ENCODE measurements around the gene DKC1. TPM values are rescaled to one million over a fixed set of nuclear protein-coding genes. Genes with fewer than 3 reads are reported as not detected.
"Not testable (repeated sequence)": the region's sequence is repeated elsewhere in the genome, so short reads cannot be mapped to it uniquely, and the experiment has no call there.

The DKC1 gene
- total RNA-seq, 1 experiment from 2014 or later, result 158 TPM

DNA sequence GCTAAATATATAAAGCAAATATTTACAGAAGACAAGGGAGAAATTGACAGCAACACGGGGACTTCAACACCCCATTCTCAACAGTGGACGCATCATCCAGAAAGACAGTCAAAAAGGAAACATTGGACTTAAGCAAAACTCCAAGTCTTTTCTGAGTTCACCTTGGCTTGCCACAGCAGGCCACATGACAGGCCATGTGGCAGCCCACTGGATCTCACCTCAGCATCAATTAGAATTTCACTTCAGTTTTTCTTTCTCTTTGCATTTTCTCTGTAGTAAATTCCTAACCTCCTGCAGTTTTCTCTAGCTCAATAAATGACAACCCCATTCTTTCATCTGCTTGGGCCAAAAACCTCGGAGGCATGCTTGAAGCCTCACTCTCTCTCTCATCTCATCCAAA, 59.4 kb downstream of the DKC1 start:
- POLR2A ChIA-PET (ENCODE audit: low non-redundant PET), result no interaction called here
- no peak for DNase-seq (ENCODE audit: low spot score)
- no peak overlapping the region for H3K27ac ChIP-seq (ENCODE audit: low read depth, low read length, poor library complexity, severe bottlenecking)
- no peaks in the 10 kb centered on the region for H3K36me3 ChIP-seq (ENCODE audit: insufficient read depth, low read length, poor library complexity, severe bottlenecking)
- CTCF ChIA-PET, result no interaction called here
- no peaks in the 10 kb centered on the region for H3K9me3 ChIP-seq (ENCODE audit: low read depth, low read length, poor library complexity, severe bottlenecking)
- H3K4me1 ChIP-seq (ENCODE audit: insufficient read depth, low read length, poor library complexity, severe bottlenecking), result no peaks in the 10 kb centered on the region
- no peaks in the 10 kb centered on the region for H3K27me3 ChIP-seq (replicated peaks; ENCODE audit: insufficient read depth, low read depth, low read length, poor library complexity)
- no peak overlapping the region for H3K4me3 ChIP-seq (ENCODE audit: low read depth, low read length, poor library complexity, severe bottlenecking)
- TF ChIP-seq EZH2 (IDR thresholded peaks at IDR 0.05; ENCODE audit: borderline replicate concordance, low read depth, low read length, poor library complexity, severe bottlenecking), result no peak
- TF ChIP-seq, protein P1, sequence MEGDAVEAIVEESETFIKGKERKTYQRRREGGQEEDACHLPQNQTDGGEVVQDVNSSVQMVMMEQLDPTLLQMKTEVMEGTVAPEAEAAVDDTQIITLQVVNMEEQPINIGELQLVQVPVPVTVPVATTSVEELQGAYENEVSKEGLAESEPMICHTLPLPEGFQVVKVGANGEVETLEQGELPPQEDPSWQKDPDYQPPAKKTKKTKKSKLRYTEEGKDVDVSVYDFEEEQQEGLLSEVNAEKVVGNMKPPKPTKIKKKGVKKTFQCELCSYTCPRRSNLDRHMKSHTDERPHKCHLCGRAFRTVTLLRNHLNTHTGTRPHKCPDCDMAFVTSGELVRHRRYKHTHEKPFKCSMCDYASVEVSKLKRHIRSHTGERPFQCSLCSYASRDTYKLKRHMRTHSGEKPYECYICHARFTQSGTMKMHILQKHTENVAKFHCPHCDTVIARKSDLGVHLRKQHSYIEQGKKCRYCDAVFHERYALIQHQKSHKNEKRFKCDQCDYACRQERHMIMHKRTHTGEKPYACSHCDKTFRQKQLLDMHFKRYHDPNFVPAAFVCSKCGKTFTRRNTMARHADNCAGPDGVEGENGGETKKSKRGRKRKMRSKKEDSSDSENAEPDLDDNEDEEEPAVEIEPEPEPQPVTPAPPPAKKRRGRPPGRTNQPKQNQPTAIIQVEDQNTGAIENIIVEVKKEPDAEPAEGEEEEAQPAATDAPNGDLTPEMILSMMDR (conservative IDR thresholded peaks at IDR 0.05; ENCODE audit: low read depth, low read length), result no peak
- no TSS peak for BruUV-seq (replicated peaks)
- intact Hi-C loops (cut with micrococcal nuclease; ENCODE audit: unreplicated experiment), result no loop called here

- ChIA-PET CTCF (no interaction called here), POLR2A (ENCODE audit: low non-redundant PET) (no interaction called here)
- Histone ChIP-seq H3K4me3 (ENCODE audit: low read depth, low read length, poor library complexity, severe bottlenecking) (no peak overlapping the region), H3K27me3 (replicated peaks; ENCODE audit: insufficient read depth, low read depth, low read length, poor library complexity) (no peaks in the 10 kb centered on the region), H3K4me1 (ENCODE audit: insufficient read depth, low read length, poor library complexity, severe bottlenecking) (no peaks in the 10 kb centered on the region), H3K27ac (ENCODE audit: low read depth, low read length, poor library complexity, severe bottlenecking) (no peak overlapping the region), H3K9me3 (ENCODE audit: low read depth, low read length, poor library complexity, severe bottlenecking) (no peaks in the 10 kb centered on the region), H3K36me3 (ENCODE audit: insufficient read depth, low read length, poor library complexity, severe bottlenecking) (no peaks in the 10 kb centered on the region)
- intact Hi-C loops (cut with micrococcal nuclease; ENCODE audit: unreplicated experiment), result no loop called here
- DNase-seq (ENCODE audit: low spot score), result no peak
- no TSS peak for BruUV-seq (replicated peaks)
- TF ChIP-seq EZH2 (IDR thresholded peaks at IDR 0.05; ENCODE audit: borderline replicate concordance, low read depth, low read length, poor library complexity, severe bottlenecking), result no peak
- TF ChIP-seq, protein P1 (conservative IDR thresholded peaks at IDR 0.05; ENCODE audit: low read depth, low read length), result no peak
These were observed 62.0 kb downstream of the DKC1 start for GRCh38 chrX:154824638-154825037.

- DNase-seq (ENCODE audit: low spot score); H3K9me3 ChIP-seq (ENCODE audit: low read depth, low read length, poor library complexity, severe bottlenecking); BruUV-seq (replicated peaks); H3K4me1 ChIP-seq (ENCODE audit: insufficient read depth, low read length, poor library complexity, severe bottlenecking); H3K4me3 ChIP-seq (ENCODE audit: low read depth, low read length, poor library complexity, severe bottlenecking); POLR2A ChIA-PET (ENCODE audit: low non-redundant PET); intact Hi-C loops (cut with micrococcal nuclease; ENCODE audit: unreplicated experiment); H3K27ac ChIP-seq (ENCODE audit: low read depth, low read length, poor library complexity, severe bottlenecking); H3K27me3 ChIP-seq (replicated peaks; ENCODE audit: insufficient read depth, low read depth, low read length, poor library complexity); CTCF ChIA-PET; H3K36me3 ChIP-seq (ENCODE audit: insufficient read depth, low read length, poor library complexity, severe bottlenecking): not testable (repeated sequence)
These were observed 62.9 kb downstream of the DKC1 start for GRCh38 chrX:154825586-154825985.

Other genes with a start within 250 kb of the DKC1 start
- 35.8 and 38.5 TPM in 2 replicates for gene FAM3A, start 246.6 kb upstream of the DKC1 start, total RNA-seq (2021)
- gene G6PD, start 216.0 kb upstream of the DKC1 start, total RNA-seq (2021), result 190 and 203 TPM in 2 replicates
- gene IKBKG, start 215.2 kb upstream of the DKC1 start, total RNA-seq (2021), result 28.0 and 30.4 TPM in 2 replicates
- not detected in 2 replicates for gene CTAG1A, start 177.7 kb upstream of the DKC1 start, total RNA-seq (2021)
- gene CTAG1B, start 143.6 kb upstream of the DKC1 start, total RNA-seq (2021), result not detected in 2 replicates
- not detected in 2 replicates for gene CTAG2, start 109.3 kb upstream of the DKC1 start, total RNA-seq (2021)
- gene GAB3, start 11.8 kb upstream of the DKC1 start, total RNA-seq (2021), result 0.09 and 0.31 TPM in 2 replicates
- gene MPP1, start 42.6 kb downstream of the DKC1 start, total RNA-seq (2021), result 10.4 and 14.8 TPM in 2 replicates
- gene SMIM9, start 71.8 kb downstream of the DKC1 start, total RNA-seq (2021), result not detected in 2 replicates
- gene F8A1, start 123.5 kb downstream of the DKC1 start, total RNA-seq (2021), result 25.0 and 25.2 TPM in 2 replicates